HG03159 (cell line): ENCODE results near the gene SORCS3.

Experiments
- ATAC-seq: cut with Tn5 transposase; IDR thresholded peaks from one replicate; pipeline ENCODE4 v1.9.1; 2021; ENCODE audit warnings: mild to moderate bottlenecking, moderate library complexity; ENCODE audit not compliant: unreplicated experiment

SORCS3 gene

DNA sequence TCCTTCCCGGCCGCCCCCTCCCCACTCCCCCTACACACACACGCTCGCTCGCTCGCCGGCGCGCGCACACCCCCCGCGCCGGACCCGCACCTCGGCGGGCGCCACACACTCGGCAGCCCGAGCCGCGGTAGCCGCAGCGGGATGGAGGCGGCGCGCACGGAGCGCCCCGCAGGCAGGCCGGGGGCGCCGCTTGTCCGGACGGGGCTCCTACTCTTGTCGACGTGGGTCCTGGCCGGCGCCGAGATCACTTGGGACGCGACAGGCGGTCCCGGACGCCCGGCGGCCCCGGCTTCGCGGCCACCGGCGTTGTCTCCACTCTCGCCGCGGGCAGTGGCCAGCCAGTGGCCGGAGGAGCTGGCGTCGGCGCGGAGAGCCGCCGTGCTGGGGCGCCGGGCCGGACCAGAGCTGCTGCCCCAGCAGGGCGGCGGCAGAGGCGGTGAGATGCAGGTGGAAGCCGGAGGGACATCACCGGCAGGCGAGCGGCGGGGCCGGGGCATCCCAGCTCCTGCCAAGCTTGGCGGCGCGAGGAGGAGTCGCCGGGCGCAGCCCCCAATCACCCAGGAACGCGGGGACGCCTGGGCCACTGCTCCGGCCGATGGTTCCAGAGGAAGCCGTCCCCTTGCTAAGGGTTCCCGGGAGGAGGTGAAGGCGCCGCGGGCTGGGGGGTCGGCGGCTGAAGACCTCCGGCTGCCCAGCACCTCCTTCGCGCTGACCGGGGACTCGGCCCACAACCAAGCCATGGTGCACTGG is at the start of gene SORCS3:
TSS of gene SORCS3 (plus strand) at position 104 of the 750 bp plus-strand sequence.
- ATAC-seq: no peak

- no peak for ATAC-seq
Measured at GRCh38 chr10:104591441-104591840, 49.6 kb upstream of the SORCS3 start.

DNA sequence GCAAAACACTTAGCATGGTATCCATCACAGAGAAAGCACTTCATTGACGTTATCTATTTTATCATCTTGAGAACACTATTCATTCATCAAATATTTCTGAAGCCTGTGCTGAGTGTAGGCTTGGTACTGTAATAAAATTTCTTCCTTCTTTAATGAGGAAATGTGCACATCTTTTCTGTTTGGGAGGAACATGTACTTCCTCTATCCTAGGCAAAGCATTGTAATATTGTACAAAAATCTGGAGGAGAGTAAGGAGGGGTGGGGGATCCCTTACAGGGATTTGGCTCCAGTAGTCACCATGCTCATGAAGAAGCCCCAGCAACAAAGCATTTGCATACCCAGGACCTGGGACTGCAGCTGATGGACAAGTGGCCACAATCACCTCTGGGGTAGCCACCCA is 39.9 kb upstream of the SORCS3 start:
- ATAC-seq: no peak

- no peak for ATAC-seq
Measured at GRCh38 chr10:104608091-104608828, 32.8 kb upstream of the SORCS3 start.

- no peak for ATAC-seq
Measured at GRCh38 chr10:104612571-104613205, 28.4 kb upstream of the SORCS3 start.

DNA sequence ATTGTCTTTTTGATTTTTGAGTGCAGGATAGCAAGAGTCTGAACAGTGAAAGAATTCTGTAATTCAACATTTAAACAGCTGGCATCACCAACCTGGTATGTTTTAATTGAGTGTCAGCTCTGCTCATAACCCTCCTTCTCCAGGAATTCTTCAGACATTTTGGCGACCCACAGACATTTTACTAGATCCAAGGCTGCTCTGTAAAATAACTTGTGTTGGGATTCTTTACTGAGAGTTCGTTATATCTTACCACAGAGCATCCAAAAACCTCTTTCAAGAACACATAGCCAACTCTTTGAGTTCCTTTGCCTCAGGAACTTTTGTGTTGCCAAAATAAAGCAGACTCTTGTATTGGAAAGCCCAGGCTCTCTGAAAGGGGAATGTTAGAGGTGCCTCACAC is 27.7 kb upstream of the SORCS3 start:
- ATAC-seq: no peak

DNA sequence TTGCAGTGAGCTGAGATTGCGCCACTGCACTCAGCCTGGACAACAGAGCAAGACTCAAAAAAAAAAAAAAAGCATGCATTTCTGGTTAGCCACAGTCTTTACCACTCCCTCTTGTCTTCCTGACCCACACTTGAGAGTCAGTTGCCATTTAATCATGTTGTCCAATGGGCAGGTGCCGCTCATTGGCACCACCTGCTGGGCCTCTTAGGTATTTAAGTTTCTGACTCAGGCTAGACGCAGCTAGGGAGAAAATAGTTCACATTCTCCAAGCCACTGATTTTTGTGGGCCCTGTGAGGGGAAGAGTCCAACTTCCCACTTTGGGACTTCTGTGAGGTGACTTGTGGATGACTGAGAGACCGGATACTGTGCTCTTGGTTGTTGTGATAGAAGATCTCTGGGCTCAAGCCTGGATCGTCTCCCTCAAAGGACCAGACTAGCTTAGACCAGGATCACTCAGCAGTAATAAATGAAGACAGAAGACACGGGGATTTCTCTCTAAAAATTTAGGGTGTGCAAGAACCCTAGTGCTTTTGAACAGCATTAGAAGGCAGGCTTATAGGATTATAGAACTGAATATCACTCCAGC is 26.8 kb upstream of the SORCS3 start:
- peak; percentile 81 for ATAC-seq

DNA sequence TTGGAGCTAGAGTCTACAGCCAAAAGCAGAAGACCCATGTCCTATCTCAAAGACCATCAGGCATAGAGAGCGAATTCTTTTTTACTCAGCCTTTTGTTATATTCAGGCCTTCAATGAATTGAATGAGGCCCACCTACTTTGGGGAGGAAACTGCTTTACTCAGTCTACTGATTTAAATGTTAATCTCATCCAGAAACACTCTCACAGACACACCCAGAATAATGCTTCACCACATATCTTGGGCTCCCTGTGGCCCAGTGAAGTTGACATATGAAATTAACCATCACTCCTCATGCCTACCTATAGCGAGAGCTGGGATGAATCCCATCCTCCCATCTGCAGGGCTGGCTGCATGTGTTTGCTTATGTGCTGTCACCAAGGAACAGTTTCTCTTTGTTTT is 26.0 kb upstream of the SORCS3 start:
- no peak for ATAC-seq

- ATAC-seq: no peak
Measured at GRCh38 chr10:104617831-104618230, 23.3 kb upstream of the SORCS3 start.

- no peak for ATAC-seq
Measured at GRCh38 chr10:104622175-104622574, 18.9 kb upstream of the SORCS3 start.

DNA sequence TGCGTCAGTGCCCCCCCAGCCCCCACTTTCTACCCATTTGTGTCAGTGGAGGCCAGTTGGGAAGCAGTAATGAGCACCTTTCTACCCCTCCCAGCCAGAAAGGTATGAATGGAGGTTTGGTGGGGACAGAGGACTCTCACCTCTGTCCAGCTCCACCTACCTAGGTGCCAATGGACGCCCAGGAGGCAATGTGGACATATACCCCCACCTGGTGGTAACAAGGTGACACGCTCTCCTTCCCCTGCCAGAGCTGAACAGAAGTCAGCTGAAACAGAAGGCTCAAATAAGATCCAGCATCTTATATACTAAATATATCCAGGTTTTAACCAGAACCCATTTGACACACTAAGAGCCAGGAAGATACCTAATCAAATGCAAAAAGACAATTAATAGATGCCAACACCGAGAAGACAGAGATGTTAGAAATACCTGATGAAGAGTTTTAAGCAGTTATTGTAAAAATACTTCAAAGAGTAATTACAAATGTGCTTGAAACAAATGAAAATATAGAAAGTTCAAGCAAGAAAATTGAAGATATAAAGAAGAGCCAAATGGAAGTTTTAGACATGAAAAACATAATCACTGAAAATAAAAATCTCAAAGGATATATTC is 18.4 kb upstream of the SORCS3 start:
- peak; percentile 58 for ATAC-seq

- no peak for ATAC-seq
Measured at GRCh38 chr10:104630731-104631130, 10.4 kb upstream of the SORCS3 start.

GRCh38 chr10:104631946-104632345 is 9.1 kb upstream of the SORCS3 start:
- ATAC-seq: no peak

- ATAC-seq: peak; percentile 53
Measured at GRCh38 chr10:104638861-104639589, 2.1 kb upstream of the SORCS3 start.

GRCh38 chr10:104639590-104640338 is 1.3 kb upstream of the SORCS3 start:
- ATAC-seq: no peak

DNA sequence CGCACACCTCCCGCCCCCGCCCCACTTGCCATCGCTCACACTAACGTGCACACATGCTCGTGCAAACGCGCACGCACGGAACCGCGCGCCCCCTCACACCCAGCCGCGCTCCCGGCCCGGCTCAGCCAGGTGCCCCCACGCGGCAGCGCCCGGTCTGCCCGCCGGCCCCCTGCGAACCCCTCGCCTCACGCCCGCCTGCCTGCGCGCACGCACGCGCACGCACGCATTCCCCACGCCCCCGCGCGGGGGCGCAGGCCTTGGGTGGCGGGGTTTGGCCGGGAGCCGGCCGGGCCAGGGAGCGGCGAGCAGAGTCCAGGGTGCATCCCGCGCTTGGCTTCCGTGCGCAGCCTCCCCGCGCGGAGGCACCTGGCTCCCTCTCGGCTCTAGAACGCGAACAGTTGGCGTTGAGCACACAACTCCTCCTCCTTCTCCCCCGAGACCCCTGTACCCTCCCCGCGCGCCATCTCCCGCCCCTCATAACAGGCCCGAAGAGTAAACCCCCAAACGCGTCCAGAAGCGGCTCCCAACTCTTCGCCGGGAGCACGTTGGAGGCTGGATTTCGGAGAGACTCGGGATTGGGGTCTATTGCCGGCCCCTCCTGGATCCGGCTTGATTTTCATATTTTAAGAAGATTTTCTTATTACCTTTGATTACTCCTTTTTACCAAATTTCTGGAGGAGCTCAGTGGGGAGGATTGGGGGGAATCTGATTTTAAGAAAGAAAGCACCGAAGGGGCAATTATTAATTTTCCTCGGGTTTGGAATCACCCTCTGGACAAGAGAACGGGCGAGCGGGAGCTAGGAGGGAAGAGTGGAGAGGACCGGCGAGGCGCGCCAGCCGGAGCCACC is 527 bp upstream of the SORCS3 start:
- ATAC-seq: no peak

- no peak for ATAC-seq
Measured at GRCh38 chr10:104641937-104642657, 1.0 kb downstream of the SORCS3 start.

DNA sequence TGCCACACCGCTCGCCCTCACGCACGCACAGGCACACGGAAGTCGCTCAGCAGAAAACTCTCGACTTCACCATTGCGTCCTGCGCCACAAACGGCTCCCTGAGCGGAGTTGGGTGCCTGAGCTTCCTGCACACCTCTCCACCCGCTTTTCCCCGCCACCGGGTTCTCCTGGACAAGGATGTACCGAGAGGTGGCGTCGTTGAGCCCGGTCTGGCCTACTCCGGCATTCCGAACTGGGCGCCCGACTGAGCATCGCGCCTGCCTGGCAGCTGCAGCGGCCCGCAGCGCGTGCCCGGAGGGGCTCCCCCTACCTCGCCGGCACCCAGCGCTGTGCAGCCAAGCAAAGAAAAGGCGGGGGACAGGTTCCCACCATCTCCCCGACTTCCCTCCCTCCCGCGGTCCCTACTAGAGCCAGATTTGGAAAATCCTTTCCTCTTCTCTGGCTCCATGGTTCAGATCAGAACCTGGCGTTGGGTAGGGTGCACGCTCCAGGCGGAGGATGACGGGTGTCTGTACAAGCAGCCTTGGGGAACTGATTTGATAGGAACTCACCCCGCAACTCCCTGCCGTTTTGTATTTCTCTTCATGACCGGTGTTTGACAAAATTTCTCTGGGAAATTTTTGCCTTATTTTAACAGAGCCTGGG is 1.7 kb downstream of the SORCS3 start:
- no peak for ATAC-seq
